Spleen (tissue), 11 donors: ENCODE results near the gene RTL5. TPM values are rescaled to one million over a fixed set of nuclear protein-coding genes. Genes with fewer than 3 reads are reported as not detected.

Source experiments
- DNase-seq: peaks from one replicate; pipeline ENCODE4 v3.0.0-alpha.2; 2020
- H3K27ac ChIP-seq, 8 donors: fragments of 200-600 bp; sonication (generic) in 7 of 8; 1 replicate in 4 of 8; 2 replicates in 4 of 8; pipeline versions ENCODE4 v1.5.0 to v1.8.0; 2016 to 2021; ENCODE audit warnings: inconsistent platforms in 4 of 8, mild to moderate bottlenecking in 4 of 8, moderate library complexity in 1 of 8
- H3K27me3 ChIP-seq, 7 donors: fragments of 200-600 bp; sonication (generic) in 6 of 7; replicated peaks in 1 of 7; 1 replicate in 4 of 7; 2 replicates in 3 of 7; pipeline versions ENCODE4 v1.5.0 to v1.8.0; 2016 to 2021; ENCODE audit warnings: inconsistent platforms in 3 of 7, mild to moderate bottlenecking in 1 of 7
- H3K36me3 ChIP-seq, 6 donors: fragments of 200-600 bp; sonication (generic) in 5 of 6; 1 replicate in 4 of 6; 2 replicates in 2 of 6; pipeline versions ENCODE4 v1.5.0 to v1.8.0; 2016 to 2021; ENCODE audit warnings: inconsistent platforms in 2 of 6
- H3K4me1 ChIP-seq, 6 donors: fragments of 200-600 bp; sonication (generic) in 5 of 6; 1 replicate in 3 of 6; 2 replicates in 3 of 6; pipeline versions ENCODE4 v1.5.0 to v1.8.0; 2016 to 2021; ENCODE audit warnings: inconsistent platforms in 3 of 6
- H3K4me3 ChIP-seq, 8 donors: fragments of 200-600 bp; sonication (generic) in 7 of 8; 1 replicate in 4 of 8; 2 replicates in 4 of 8; pipeline versions ENCODE4 v1.5.0 to v1.8.0; 2016 to 2021; ENCODE audit warnings: inconsistent platforms in 4 of 8, mild to moderate bottlenecking in 4 of 8, moderate library complexity in 2 of 8
- H3K9me3 ChIP-seq, 8 donors: fragments of 200-600 bp; sonication (generic) in 7 of 8; 1 replicate in 4 of 8; 2 replicates in 4 of 8; pipeline versions ENCODE4 v1.5.0 to v1.8.0; 2016 to 2021; ENCODE audit warnings: inconsistent platforms in 4 of 8
- CTCF ChIP-seq, 11 experiments: fragments of 200-600 bp in 7 of 11; fragments of 450-650 bp in 4 of 11; sonication (generic) in 4 of 11; IDR thresholded peaks in 8 of 11; conservative IDR thresholded peaks in 3 of 11; 1 replicate in 7 of 11; 2 replicates in 4 of 11; pipeline versions ENCODE4 v1.4.0 to v1.8.0; 2016 to 2021; ENCODE audit warnings: antibody characterized with exemption in 11 of 11, inconsistent platforms in 4 of 11, mild to moderate bottlenecking in 1 of 11
- POLR2A ChIP-seq, 3 donors: fragments of 450-650 bp; IDR thresholded peaks; one replicate each; pipeline ENCODE4 v1.5.1; 2017; ENCODE audit warnings: antibody characterized with exemption in 3 of 3, mild to moderate bottlenecking in 1 of 3
- POLR2AphosphoS5 ChIP-seq, 3 donors: sonication (generic); formaldehyde crosslinking; IDR thresholded peaks; one replicate each; pipeline ENCODE4 v1.5.1; 2017; ENCODE audit warnings: antibody characterized with exemption in 3 of 3
- WGBS, 5 donors: extraction: QIAGEN DNeasy Blood & Tissue Kit in 3 of 5; methylation state at CpG; one replicate each; pipeline versions ENCODE4 v1.1.5 to v1.1.7; 2013 to 2018; 5-methylcytosine and 5-hydroxymethylcytosine counted together
- intact Hi-C: fragments of 100-400 bp; cut with DNase I; formaldehyde crosslinking; loops from one replicate; pipeline ENCODE4 v1.15.0; 2023; ENCODE audit warnings: low total_unique reads
- polyA plus RNA-seq, 3 donors: library from polyadenylated mRNA; stranded (reverse); fragments of 200-250 nt; gene quantifications; one replicate each; pipeline ENCODE4 v1.2.1, GENCODE V29; 2013
- total RNA-seq, 7 donors: library from RNA; depleted of rRNA in 3 of 7; stranded (reverse); fragments of >200 nt in 3 of 7; fragmentation: NEBNext Ultra II Directional in 4 of 7; extraction: Animal tissue kit (Norgen Biotek cat#: 25700) in 4 of 7; gene quantifications; one replicate each; pipeline versions ENCODE4 v1.1.0 to v1.2.1, GENCODE V29; 2016 to 2021
- donor health status: healthy with polysubstance abuse.
- donor health status: DM: no; HTN: no; CAD: no; lungs with moderate emphysema.
- donor health status: DM: no; HTN: no; CAD: no.
- donor health status: Bipolar disorder and iron deficiency.
- donor health status: healthy.
- donor health status: DM: no; HTN: no; CAD: no.
- donor health status: DM: yes; HTN: yes; CAD: no.

RTL5 gene
- total and polyA plus RNA-seq, 10 donors = 0.46 to 5.9 (median 3.5) TPM

DNA sequence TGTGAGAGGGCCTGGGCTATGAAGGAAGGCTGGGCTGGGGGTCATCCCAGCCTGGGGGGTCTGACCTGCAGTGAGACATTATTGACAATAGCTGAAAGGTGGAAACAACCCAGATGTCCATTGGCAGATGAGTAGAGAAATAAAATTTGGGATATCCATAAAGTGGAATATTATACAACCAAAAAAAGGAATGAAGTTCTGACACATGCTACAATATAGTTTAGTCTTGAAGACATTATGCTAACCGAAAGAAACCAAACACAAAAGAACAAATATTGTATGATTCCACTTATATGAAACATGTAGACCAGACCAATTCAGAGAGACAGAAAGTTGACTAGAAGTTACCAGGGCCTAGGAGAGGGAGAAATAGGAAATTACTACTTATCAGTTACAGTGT is 44.7 kb downstream of the RTL5 start:
- intact Hi-C loops = no loop called here
- Histone ChIP-seq H3K27me3 (no peaks in the 10 kb centered on the region), H3K9me3 (no peaks in the 10 kb centered on the region), H3K27ac (no peak overlapping the region), H3K4me1 (peaks cover 0 to 2% (median 0%) of the 10 kb centered on the region in 6 donors), H3K4me3 (no peak overlapping the region), H3K36me3 (no peaks in the 10 kb centered on the region)
- TF ChIP-seq POLR2A (IDR thresholded peaks at IDR 0.05) (no peak), CTCF (IDR thresholded peaks at IDR 0.05 in 8 of 11, conservative IDR thresholded peaks at IDR 0.05 in 3 of 11) (no peak), POLR2AphosphoS5 (IDR thresholded peaks at IDR 0.05) (no peak)
- DNase-seq = no peak
- WGBS, 5 donors = 85 to 100% (median 92%) methylated on average over 1 of the region's 1 CpG

DNA sequence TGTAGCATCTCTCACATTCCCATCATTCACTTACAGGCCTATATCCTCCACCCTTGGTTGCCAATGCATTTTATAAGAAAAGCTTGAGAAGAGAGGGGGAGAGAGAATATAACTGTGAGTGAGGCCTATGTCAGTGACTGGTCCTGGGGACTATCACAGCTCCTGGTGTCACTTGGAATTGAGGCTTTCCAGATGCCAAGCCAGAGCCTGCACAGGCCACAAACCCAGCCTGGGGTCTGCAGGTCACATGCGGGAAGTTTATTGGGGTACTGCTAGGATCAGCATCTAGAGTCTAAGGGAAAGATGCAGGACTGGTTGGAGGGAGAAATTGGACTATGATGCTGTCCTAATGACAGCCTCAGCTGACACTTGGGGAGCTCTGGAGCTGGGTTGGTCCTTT is 47.6 kb downstream of the RTL5 start:
- Histone ChIP-seq H3K4me3 (no peak overlapping the region), H3K9me3 (no peaks in the 10 kb centered on the region), H3K36me3 (no peaks in the 10 kb centered on the region), H3K27ac (no peak overlapping the region), H3K27me3 (no peaks in the 10 kb centered on the region), H3K4me1 (peaks cover 0 to 28% (median 3%) of the 10 kb centered on the region in 6 donors)
- TF ChIP-seq CTCF (IDR thresholded peaks at IDR 0.05 in 8 of 11, conservative IDR thresholded peaks at IDR 0.05 in 3 of 11) (no peak), POLR2A (IDR thresholded peaks at IDR 0.05) (no peak), POLR2AphosphoS5 (IDR thresholded peaks at IDR 0.05) (no peak)
- intact Hi-C loops = no loop called here
- DNase-seq = no peak
- 69 to 98% (median 83%) methylated on average over 1 of the region's 1 CpG; no CpG with 5 or more reads in 1 of the 5 donors for WGBS, 5 donors

GRCh38 chrX:72083291-72083690 is 48.4 kb downstream of the RTL5 start:
- H3K4me1 ChIP-seq = peaks cover 0 to 34% (median 6%) of the 10 kb centered on the region in 6 donors
- no peaks in the 10 kb centered on the region for H3K36me3 ChIP-seq
- DNase-seq = no peak
- no peaks in the 10 kb centered on the region for H3K27me3 ChIP-seq
- H3K4me3 ChIP-seq = no peak overlapping the region
- TF ChIP-seq POLR2AphosphoS5 (IDR thresholded peaks at IDR 0.05) (no peak), CTCF (IDR thresholded peaks at IDR 0.05 in 8 of 11, conservative IDR thresholded peaks at IDR 0.05 in 3 of 11) (no peak), POLR2A (IDR thresholded peaks at IDR 0.05) (no peak)
- no peak overlapping the region for H3K27ac ChIP-seq
- 85 to 100% (median 87%) methylated on average over 1 to 2 of the region's 2 CpGs for WGBS, 5 donors
- intact Hi-C loops = no loop called here
- H3K9me3 ChIP-seq = no peaks in the 10 kb centered on the region

- Histone ChIP-seq H3K27ac (no peak overlapping the region), H3K4me3 (no peak overlapping the region), H3K4me1 (peaks cover 0 to 38% (median 8%) of the 10 kb centered on the region in 6 donors), H3K36me3 (no peaks in the 10 kb centered on the region), H3K9me3 (no peaks in the 10 kb centered on the region), H3K27me3 (peaks cover 0 to 5% (median 0%) of the 10 kb centered on the region in 7 donors)
- intact Hi-C loops = no loop called here
- WGBS, 5 donors = 55 to 62% (median 62%) methylated on average over 12 of the region's 12 CpGs
- no peak for DNase-seq
- TF ChIP-seq POLR2AphosphoS5 (IDR thresholded peaks at IDR 0.05) (no peak), POLR2A (IDR thresholded peaks at IDR 0.05) (no peak), CTCF (IDR thresholded peaks at IDR 0.05 in 8 of 11, conservative IDR thresholded peaks at IDR 0.05 in 3 of 11) (no peak)
Measured at GRCh38 chrX:72081605-72082320, 50.0 kb downstream of the RTL5 start.
